Right lung (tissue), 5 donors: ENCODE data around the gene UNC93A. TPM values are rescaled to one million over a fixed set of nuclear protein-coding genes. Genes with fewer than 3 reads are reported as not detected.
"Not testable (repeated sequence)": the region's sequence is repeated elsewhere in the genome, so short reads cannot be mapped to it uniquely, and the experiment has no call there.

Experiments used
- DNase-seq, 2 donors: peaks; one replicate each; pipeline ENCODE4 v3.0.0-alpha.2; 2013
- polyA plus RNA-seq, 5 donors: library from polyadenylated mRNA; unstranded; fragments of 120-200 nt; gene quantifications; one replicate each; pipeline versions ENCODE4 v1.2.1 to v1.2.3, GENCODE V29; 2013; ENCODE audit warnings: inconsistent platforms in 1 of 5, low replicate concordance in 1 of 5; ENCODE audit not compliant: insufficient read length in 5 of 5, insufficient read depth in 1 of 5

The UNC93A gene
- polyA plus RNA-seq, 5 donors, result 0.05 to 0.13 TPM; not detected in 3

DNA sequence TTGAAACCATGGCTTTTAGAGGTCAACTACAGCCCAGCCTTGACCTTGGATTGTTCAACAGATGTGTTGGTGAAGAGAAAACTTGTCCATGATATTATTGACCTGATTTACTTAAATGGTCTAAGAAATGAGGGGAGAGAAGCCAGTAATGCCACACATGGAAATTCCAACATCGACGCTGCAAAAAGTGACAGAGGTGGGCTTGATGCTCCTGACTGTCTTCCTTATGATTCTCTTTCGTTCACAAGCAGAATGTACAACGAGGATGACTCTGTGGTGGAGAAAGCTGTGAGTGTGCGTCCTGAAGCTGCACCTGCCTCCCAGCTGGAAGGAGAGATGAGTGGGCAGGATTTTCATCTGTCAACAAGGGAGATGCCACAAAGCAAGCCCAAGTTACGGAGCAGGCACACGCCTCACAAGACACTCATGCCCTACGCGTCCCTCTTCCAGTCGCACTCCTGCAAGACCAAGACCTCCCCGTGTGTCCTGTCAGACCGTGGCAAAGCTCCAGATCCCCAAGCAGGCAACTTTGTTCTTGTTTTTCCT, 50.0 kb downstream of the UNC93A start:
- no peak for DNase-seq

DNA sequence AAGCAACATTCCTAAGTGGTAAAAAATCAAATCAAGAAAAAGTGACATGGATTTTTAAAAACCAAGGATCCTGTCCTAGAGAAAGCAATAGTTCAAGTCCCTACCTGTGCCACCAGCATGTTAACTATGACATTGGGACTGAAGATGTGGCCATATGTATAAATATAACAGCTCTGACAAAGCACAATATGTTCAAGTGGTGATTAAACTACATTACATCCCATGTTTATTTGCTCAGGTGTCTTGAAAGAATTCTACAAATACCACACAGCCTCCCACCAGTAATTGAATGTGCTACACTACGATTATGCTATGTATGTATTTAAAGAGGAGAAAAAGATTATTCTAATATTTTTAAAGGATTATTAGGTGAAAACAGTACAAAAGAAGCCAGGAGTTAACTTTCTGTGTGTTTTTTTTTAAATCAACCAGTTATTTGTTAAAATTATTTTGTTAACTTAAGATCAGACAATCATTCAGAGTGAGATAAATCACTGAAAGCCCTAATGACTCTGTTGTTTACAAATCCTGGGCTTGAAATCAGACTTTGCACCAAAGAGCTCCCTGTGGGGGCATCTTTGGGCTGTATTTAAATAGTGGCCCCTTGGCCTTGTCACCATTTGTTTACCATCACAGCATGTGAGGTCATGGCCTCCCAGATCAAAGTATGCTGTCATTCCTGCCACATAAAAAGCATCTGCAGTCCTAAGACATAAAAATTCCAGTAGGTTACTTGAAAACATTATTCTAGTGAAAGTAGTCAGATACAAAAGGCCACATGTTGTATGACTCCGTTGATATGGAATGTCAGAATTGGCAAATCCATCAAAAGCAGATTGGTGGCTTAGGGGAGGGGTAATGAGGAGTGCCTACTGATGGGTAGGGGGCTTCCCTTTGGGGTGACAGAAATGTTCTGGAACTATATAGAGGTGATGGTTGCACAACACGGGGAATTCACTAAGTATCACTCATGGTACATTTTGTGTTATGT, 50.8 kb downstream of the UNC93A start:
- DNase-seq, result no peak

DNA sequence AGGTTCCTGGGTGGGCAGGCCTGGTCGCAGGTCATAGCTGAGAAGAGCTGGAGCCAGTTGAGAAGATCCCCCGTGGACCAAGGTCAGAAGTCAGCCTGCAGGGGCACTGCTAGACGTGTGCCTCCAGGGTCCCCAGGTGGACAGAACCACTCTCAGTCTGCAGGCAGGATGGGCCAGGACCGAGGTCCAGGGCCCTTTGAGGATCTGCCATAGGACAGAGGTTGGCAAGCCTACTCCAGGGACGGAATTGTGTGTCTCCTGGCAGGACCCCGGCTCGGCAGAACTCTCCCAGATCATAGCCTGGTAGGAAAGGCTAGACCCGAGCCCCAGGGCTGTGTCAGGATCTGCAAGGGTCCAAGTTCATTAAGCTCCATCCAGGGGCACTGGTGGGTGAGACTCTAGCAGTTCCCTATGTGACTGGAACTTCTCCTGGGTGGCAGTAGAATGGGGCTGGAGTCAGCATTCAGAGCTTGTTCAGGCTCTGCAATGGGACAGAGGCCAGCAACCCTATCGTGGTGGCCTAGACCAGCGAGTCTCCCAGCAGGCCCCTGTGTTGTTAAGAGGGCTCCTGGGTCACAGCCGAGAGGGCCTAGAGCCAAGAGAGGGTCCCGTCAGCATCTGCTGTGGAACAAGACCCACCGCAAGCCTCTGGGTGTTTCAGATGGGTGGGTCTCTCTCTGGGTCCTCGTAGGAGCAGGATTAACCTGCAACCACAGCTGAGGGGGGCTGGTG, 51.9 kb downstream of the UNC93A start:
- no peak for DNase-seq

DNA sequence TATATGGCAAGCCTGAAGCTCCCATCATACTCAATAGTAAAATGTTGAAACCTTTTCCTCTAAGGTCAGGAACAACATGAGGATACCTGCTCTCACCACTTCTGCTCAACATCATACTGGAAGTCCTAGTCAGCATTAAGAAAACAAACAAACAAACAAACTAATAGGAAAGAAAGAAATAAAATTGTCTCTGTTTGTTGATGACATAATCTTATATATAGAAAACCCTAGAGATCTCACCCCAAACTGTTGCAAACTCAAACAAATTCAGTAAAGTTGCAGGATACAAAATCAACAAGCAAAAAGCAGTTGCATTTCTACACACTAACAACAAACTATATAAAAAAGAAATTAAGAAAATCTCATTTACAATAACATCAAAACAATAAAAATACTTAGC, 54.2 kb downstream of the UNC93A start:
- DNase-seq, result no peak

DNA sequence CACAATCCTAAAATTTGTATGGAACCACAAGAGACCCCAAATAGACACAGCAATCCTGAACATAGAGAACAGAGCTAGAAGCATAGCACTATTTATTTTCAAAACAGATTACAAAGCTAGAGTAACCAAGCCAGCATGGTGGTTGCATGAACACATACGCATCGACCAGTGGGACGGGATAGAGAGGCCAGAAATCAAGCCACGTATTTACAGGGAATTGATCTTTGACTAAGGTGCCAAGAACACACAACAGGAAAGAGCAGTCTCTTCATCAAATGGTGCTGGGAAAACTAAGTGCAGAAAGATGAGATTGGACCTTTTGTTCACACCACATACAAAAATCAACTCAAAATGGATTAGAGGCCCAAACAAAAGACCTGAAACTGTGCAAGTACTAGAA, 54.8 kb downstream of the UNC93A start:
- no peak for DNase-seq

DNA sequence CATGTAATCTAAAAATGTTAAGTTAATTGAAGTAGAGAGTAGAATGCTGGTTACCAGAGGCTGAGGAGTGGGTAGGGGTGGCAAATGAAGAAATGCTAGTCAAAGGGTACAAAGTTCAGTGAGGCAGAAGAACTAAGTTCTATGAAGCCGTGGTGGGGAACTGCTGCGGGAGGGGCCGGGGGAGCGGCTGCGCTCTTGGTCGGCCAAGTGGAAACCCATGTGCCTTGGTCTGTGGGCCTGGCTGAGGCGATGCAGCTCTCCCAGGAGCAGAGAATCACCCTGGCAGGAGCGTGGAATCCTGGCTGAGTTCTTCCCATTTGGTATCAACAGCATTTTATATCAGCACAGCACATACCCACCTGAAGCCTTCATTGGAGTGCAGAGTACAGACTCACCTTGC, 56.1 kb downstream of the UNC93A start:
- DNase-seq, result no peak

DNA sequence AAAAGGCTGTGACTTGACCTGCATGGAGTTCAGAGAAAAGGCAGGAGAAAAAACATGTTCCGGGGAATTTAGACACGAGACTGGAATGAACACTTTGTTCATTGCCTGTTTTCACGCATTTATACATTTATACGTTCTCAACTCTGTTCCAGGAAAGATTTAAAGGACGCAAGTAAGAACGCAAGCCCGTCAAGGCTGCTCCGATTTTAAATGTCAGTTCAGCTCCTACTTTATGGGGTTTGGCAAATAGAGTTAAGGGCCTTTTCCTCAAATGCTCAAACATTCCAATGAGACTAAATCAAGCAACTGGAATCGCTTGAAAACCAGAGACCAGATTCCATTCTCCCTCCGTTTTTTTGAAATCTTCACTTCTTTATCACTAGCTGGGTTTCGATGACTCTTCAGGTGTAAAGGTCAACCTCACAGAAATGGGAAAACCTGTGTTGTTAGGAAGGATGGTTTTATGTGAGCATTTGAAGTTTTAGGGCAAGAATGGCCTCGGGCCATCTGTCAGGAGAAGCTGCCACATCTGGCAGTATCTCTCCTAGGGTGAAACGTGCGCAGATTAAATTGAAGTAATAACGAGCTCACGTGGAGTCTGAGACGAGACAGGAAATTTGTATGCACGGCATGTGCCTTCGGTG, 58.6 kb downstream of the UNC93A start:
- DNase-seq, result no peak

DNA sequence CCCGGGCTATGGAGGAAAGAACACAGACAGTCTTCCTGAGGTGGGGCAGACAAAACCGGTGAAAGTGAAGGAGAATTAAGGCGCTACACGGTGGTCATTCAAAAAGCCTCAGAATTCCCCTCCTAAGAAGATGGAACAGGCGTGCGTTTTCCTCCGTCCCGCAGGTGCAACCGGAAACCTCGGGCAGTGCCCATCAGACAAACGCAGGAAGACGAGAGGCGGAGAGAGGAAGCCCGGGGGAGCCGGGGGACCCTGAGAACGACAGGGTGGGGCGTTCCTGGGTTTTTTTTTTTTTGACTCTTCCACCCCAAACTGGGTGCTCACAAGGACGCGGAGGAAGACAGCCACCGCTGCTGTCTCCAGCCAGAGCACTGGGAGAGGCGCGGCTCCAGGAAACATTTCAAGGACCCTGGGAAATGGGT, 59.2 kb downstream of the UNC93A start:
- no peak for DNase-seq

DNA sequence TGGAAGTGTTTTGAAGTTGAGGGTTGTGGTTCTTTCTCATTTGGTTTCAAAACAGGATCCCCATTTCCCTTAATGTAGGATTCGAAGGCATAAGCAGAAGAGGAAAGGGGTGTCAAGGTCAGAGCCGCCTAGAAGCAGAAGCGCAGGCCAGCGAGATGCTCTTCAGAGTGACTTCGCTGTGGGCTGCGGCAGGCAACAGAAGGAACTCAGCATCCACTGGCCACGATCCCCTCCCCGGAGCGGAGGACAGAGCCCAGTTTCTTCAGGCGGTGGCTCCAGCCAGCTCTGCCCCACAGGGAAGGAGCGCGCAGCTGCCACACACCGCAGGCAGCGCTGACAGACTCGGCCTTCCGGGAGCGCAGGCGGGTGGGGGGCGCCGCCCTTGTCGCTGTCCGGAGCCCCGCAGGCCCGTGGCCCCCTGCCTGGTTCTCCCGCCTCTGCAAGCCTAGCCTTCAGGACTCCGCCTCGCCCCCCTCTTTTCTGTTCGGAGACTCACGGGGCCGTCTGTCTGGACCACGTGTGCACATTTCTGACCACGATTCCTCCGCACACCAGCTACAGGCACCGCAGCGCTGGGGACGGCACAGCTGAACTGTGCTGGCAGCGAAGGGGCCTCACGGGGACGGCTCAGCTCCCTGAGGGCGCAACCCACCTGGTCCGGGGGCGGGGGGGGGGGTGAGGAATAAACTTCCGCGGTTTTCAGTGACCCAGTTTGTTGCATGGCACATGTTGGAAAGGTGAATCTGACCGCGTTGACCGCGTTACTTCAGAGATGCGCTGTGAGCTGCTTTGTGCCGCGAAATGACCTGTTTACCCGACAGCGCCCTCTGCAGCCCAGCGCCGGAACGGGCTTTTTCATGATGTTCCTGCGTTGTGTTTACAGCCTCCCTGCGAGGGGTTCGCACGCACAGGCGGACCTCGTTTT, 59.9 kb downstream of the UNC93A start:
- DNase-seq, result peak; percentile 43 to 64

DNA sequence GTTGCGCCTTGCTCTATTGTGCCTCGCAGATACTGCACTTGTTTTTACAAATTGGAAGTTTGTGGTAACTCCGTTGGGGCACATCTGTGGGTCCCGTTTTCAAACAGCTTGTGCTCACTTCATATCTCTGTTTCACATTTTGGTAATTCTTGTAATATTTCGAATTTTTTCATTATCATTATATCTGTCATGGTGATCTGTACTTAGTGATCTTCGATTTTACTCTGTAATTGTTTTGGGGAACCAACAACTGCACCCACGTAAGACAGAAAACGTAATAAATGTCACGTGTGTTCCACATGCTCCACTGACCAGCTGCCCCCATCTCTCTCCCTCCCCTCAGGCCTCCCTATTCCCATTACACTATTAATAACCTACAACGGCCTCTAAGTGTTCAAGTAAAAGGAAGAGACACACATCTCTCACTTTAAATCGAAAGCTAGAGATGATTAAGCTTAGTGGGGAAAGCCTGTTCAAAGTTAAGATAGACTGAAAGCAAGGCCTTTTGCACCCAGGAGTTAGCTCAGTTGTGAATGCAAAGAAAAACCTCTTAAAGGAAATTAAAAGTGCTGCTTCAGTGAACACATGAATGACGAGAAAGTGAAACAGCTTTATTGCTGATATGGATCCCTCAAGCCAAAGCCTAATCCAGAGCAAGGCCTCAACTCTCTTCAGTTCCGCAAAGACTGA, 60.7 kb downstream of the UNC93A start:
- no peak for DNase-seq

DNA sequence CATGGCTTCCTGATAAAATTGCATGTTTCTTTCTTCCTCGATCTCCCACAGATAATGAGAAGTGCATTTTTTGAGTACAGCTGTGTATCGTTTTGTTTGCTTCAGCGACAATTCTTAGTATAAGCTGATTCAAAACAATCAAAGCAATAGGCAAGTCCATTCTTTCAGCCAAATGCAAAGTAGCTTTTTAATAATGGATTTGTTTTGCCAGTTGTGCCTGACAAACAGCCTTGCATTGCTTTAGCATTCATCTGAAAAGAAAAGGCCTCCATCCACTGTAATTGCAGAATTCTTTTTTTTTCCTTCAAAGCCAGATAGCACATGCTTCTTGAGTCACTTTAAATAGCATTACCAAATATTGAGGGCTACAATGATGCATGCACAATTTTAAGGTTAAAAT, 65.8 kb downstream of the UNC93A start:
- DNase-seq, result no peak

DNA sequence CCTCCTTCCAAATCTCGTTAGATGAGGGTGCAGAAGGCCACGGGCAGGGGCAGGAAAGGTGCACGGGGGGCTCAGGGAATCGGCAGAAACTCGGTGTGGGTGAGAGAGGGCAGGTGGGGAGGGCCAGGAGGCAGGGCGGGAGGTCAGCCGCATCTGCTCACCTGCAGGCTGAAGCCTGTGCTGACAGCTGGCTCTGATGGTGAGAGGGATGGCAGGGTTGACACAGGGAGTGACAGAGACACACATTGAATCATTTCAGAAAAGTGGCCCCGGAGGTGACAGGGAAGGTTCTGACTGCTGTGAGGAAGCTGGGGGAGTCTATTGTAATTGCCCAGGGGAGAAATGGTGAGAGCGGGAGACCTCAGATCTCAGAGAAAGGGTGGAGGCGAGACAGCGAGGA, 67.3 kb downstream of the UNC93A start:
- DNase-seq, result not testable (repeated sequence)

DNA sequence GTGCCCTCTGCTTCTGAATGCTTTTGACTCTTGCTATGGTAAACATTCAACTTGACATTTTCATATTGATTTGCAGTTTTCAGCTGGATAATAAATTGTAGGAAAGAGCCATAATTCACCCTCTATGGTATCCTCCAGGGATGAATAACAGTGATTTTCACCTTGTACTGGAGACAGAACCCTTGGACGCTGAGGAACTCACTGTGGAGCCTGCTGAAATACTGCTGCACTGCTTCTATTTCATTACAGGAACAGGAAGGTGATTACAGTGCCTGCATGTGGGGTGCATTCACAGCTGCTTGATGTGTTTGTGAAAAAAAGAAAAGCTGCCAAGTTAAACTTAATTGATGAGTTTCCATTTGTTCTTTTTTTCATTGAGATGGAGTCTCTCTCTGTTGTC, 70.1 kb downstream of the UNC93A start:
- not testable (repeated sequence) for DNase-seq

Other genes with a start within 250 kb of the UNC93A start
- gene CCR6, start 168.2 kb upstream of the UNC93A start, polyA plus RNA-seq, result under 1 TPM in 1 of 5 donors, not detected in 4; 0.21 TPM
- under 1 TPM in 2 of 5 donors, not detected in 3; 0.05 to 0.06 TPM for gene GPR31, start 133.3 kb upstream of the UNC93A start, polyA plus RNA-seq
- gene TTLL2, start 33.8 kb downstream of the UNC93A start, polyA plus RNA-seq, result under 1 TPM; 0.20 to 0.86 (median 0.46) TPM